K562 (cell line): ENCODE data around the gene TMEM214. TPM values are rescaled to one million over a fixed set of nuclear protein-coding genes. Genes with fewer than 3 reads are reported as not detected.

Source experiments
- C11orf30 ChIP-seq: fragments of 450-650 bp; IDR thresholded peaks from 2 replicates; pipeline ENCODE4 v1.6.1; 2016; ENCODE audit warnings: low read depth, mild to moderate bottlenecking
- DPF2 ChIP-seq: fragments of 450-650 bp; IDR thresholded peaks from 2 replicates; pipeline ENCODE4 v1.6.1; 2016
- ERF ChIP-seq: fragments of 450-650 bp; formaldehyde crosslinking; IDR thresholded peaks from 2 replicates; pipeline ENCODE4 v1.4.0; 2020; ENCODE audit warnings: mild to moderate bottlenecking, mixed read lengths
- ETV1 ChIP-seq: fragments of 450-650 bp; conservative IDR thresholded peaks from 2 replicates; pipeline ENCODE4 v1.6.1; 2016; ENCODE audit warnings: missing genetic modification characterization, control low read depth, low read depth, missing compliant biosample characterization
- MAFF ChIP-seq: IDR thresholded peaks from 2 replicates; pipeline ENCODE4 v1.6.1; 2012; ENCODE audit warnings: low read length, improper control_type of control experiment
- MTA2 ChIP-seq: fragments of 450-650 bp; IDR thresholded peaks from 2 replicates; pipeline ENCODE4 v1.6.1; 2016; ENCODE audit warnings: low read depth
- NCOA1 ChIP-seq: fragments of 450-650 bp; IDR thresholded peaks from 2 replicates; pipeline ENCODE4 v1.6.1; 2016; ENCODE audit warnings: low read depth
- POLR3G ChIP-seq: IDR thresholded peaks from 2 replicates; pipeline ENCODE4 v1.6.1; 2011; ENCODE audit not compliant: insufficient read length, insufficient replicate concordance; ENCODE audit errors: extremely low read depth
- PTBP1 ChIP-seq: fragments of 200-400 bp; formaldehyde crosslinking; IDR thresholded peaks from 2 replicates; pipeline ENCODE4 v1.6.1; 2017; ENCODE audit warnings: low read depth, low read length
- SLC30A9 ChIP-seq: fragments of 250-450 bp; sonication (Bioruptor Pico); IDR thresholded peaks from 2 replicates; pipeline ENCODE4 v1.8.0; 2022; ENCODE audit warnings: mild to moderate bottlenecking, moderate library complexity
- SMARCA5 ChIP-seq: fragments of 450-650 bp; IDR thresholded peaks from 2 replicates; pipeline ENCODE4 v1.6.1; 2016
- SRSF9 ChIP-seq: fragments of 200-400 bp; formaldehyde crosslinking; IDR thresholded peaks from 2 replicates; pipeline ENCODE4 v1.6.1; 2017; ENCODE audit warnings: low read depth, low read length, borderline replicate concordance
- STAG1 ChIP-seq: sonication (generic); formaldehyde crosslinking; IDR thresholded peaks from 2 replicates; pipeline ENCODE4 v1.5.0; 2020; ENCODE audit warnings: missing genetic modification reagents, borderline replicate concordance
- TAF15 ChIP-seq: fragments of 200-400 bp; formaldehyde crosslinking; IDR thresholded peaks from 2 replicates; pipeline ENCODE4 v1.6.1; 2017; ENCODE audit warnings: mild to moderate bottlenecking, low read depth, low read length, moderate library complexity
- TAL1 ChIP-seq: fragments of 450-650 bp; IDR thresholded peaks from 2 replicates; pipeline ENCODE4 v1.6.1; 2016; ENCODE audit warnings: mild to moderate bottlenecking
- TBL1XR1 ChIP-seq, 2 experiments: IDR thresholded peaks; 2 replicates each; pipeline ENCODE4 v1.6.1; 2012; ENCODE audit warnings: improper control_type of control experiment in 2 of 2, low read length in 2 of 2, mild to moderate bottlenecking in 1 of 2
- ZFP36 ChIP-seq: fragments of 150-350 bp; IDR thresholded peaks from 2 replicates; pipeline ENCODE4 v1.6.1; 2018; ENCODE audit warnings: low read length, low read depth; ENCODE audit not compliant: partially characterized antibody
- ZNF212 ChIP-seq: fragments of 450-650 bp; formaldehyde crosslinking; IDR thresholded peaks from 2 replicates; pipeline ENCODE4 v1.4.0; 2020; ENCODE audit warnings: mild to moderate bottlenecking
- polyA plus RNA-seq, 8 experiments: library from polyadenylated mRNA; depleted of rRNA in 4 of 8; stranded (reverse) in 5 of 8; unstranded in 3 of 8; fragments of >200 nt; fragmentation: Nextera tagmentation in 2 of 8; fragmentation: Illumina TruSeq in 1 of 8; extraction: Ambion mirVana in 2 of 8; extraction: Trizol in 1 of 8; gene quantifications; 2 replicates each; pipeline versions ENCODE4 v1.2.1 to v1.2.3, GENCODE V29; 2011 to 2014; ENCODE audit warnings: inconsistent platforms in 1 of 8, missing spikeins in 1 of 8
- total RNA-seq, 7 experiments: library from RNA; depleted of rRNA in 6 of 7; stranded (reverse); fragments of >200 nt in 6 of 7; fragmentation: Illumina TruSeq in 2 of 7; extraction: Trizol in 2 of 7; gene quantifications; 2 replicates each; pipeline versions ENCODE4 v1.2.1 to v1.2.3, GENCODE V29; 2011 to 2021; ENCODE audit warnings: low replicate concordance in 1 of 7
- TF ChIP-seq, protein P1 (sequence below), 2 experiments: IDR thresholded peaks in 1 of 2; conservative IDR thresholded peaks in 1 of 2; 2 replicates each; pipeline ENCODE4 v1.6.1; 2016; ENCODE audit warnings: low read depth in 2 of 2, mild to moderate bottlenecking in 1 of 2, missing compliant biosample characterization in 1 of 2, missing genetic modification characterization in 1 of 2, moderate library complexity in 1 of 2
- TF ChIP-seq, protein P2 (sequence below): fragments of 450-650 bp; IDR thresholded peaks from 2 replicates; pipeline ENCODE4 v1.6.1; 2016

Gene TMEM214
- total and polyA plus RNA-seq, 9 of the 15 experiments (the other 6 are each of a cell fraction or from before 2014, with no cell fraction given), result 11.4 to 81.4 (median 44.1) TPM

DNA sequence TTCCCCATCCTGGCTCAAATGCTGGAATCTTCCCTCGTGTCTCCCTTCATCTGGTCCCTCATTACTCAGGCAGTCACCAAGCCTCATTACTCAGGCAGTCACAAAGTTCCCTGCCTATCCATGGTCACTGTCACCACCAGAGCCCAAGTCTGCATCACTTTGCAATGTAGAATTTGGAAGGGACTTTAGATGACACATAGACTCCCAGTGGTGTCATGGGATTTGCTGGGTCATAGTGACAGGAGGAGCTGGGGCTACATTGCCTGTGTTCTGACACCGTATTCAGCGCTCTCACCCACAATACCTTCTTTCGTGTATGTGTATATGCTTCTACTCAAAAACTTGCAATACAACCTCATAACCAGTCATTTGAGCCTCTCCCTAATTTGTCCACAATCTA, 43.6 kb downstream of the TMEM214 start (continued):
- TF ChIP-seq, protein P1, sequence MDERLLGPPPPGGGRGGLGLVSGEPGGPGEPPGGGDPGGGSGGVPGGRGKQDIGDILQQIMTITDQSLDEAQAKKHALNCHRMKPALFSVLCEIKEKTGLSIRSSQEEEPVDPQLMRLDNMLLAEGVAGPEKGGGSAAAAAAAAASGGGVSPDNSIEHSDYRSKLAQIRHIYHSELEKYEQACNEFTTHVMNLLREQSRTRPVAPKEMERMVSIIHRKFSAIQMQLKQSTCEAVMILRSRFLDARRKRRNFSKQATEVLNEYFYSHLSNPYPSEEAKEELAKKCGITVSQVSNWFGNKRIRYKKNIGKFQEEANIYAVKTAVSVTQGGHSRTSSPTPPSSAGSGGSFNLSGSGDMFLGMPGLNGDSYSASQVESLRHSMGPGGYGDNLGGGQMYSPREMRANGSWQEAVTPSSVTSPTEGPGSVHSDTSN (CRISPR knock-in tag; IDR thresholded peaks at IDR 0.05; ENCODE audit: low read depth), result no peak
- TF ChIP-seq, protein P1 (tag; conservative IDR thresholded peaks at IDR 0.05; ENCODE audit: low read depth), result 0 out of 2 replicates have a peak, but pooled peaks have one; percentile 41
- TF ChIP-seq C11orf30 (peak; percentile 81), ERF (CRISPR knock-in tag) (no peak), SRSF9 (no peak), MAFF (peak; percentile 53; the same call in 1 of the 2 replicates), TAL1 (no peak), SLC30A9 (CRISPR knock-in tag) (no peak), PTBP1 (no peak), DPF2 (0 out of 2 replicates have a peak, but pooled peaks have one; percentile 42), NCOA1 (no peak), POLR3G (no peak), TAF15 (no peak), STAG1 (CRISPR knock-in tag) (no peak), SMARCA5 (no peak), TBL1XR1 (IDR thresholded peaks at IDR 0.05; ENCODE audit: low read length in 2 of 2) (no peak), ZFP36 (no peak), ETV1 (tag) (no peak), ZNF212 (CRISPR knock-in tag) (no peak), MTA2 (no peak)
- TF ChIP-seq, protein P2, sequence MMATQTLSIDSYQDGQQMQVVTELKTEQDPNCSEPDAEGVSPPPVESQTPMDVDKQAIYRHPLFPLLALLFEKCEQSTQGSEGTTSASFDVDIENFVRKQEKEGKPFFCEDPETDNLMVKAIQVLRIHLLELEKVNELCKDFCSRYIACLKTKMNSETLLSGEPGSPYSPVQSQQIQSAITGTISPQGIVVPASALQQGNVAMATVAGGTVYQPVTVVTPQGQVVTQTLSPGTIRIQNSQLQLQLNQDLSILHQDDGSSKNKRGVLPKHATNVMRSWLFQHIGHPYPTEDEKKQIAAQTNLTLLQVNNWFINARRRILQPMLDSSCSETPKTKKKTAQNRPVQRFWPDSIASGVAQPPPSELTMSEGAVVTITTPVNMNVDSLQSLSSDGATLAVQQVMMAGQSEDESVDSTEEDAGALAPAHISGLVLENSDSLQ, result peak; percentile 54
